Gastrocnemius medialis (tissue), 4 donors: ENCODE results near the gene FAM114A1. TPM values are rescaled to one million over a fixed set of nuclear protein-coding genes. Genes with fewer than 3 reads are reported as not detected.
"Not testable (repeated sequence)": the region's sequence is repeated elsewhere in the genome, so short reads cannot be mapped to it uniquely, and the experiment has no call there.

Source experiments
- ATAC-seq, 2 donors: fragments of 150-250 bp; one replicate each; pipeline ENCODE4 v1.9.1; 2016
- DNase-seq, 2 donors: peaks; one replicate each; pipeline ENCODE4 v3.0.0-alpha.2; 2019
- H3K27ac ChIP-seq, 4 donors: fragments of 200-600 bp; sonication (generic); 1 replicate in 1 of 4; 2 replicates in 3 of 4; pipeline ENCODE4 v1.5.1; 2016 to 2018; ENCODE audit warnings: mild to moderate bottlenecking in 2 of 4, moderate library complexity in 1 of 4
- H3K27me3 ChIP-seq, 3 donors: fragments of 200-600 bp; sonication (generic) in 2 of 3; 1 replicate in 1 of 3; 2 replicates in 2 of 3; pipeline versions ENCODE4 v1.5.1 to v1.6.0; 2016 to 2019; ENCODE audit warnings: mild to moderate bottlenecking in 1 of 3, moderate library complexity in 1 of 3
- H3K36me3 ChIP-seq, 2 donors: fragments of 200-600 bp; sonication (generic) in 1 of 2; one replicate each; pipeline ENCODE4 v1.5.1; 2017 to 2018
- H3K4me1 ChIP-seq, 2 donors: fragments of 200-600 bp; sonication (generic) in 1 of 2; one replicate each; pipeline ENCODE4 v1.5.1; 2016 to 2017; ENCODE audit warnings: mild to moderate bottlenecking in 2 of 2
- H3K4me3 ChIP-seq, 4 donors: fragments of 200-600 bp; sonication (generic) in 3 of 4; 1 replicate in 1 of 4; 2 replicates in 3 of 4; pipeline ENCODE4 v1.5.1; 2016 to 2019; ENCODE audit warnings: mild to moderate bottlenecking in 2 of 4
- H3K9me3 ChIP-seq, 3 donors: fragments of 200-600 bp; sonication (generic) in 2 of 3; 1 replicate in 1 of 3; 2 replicates in 2 of 3; pipeline ENCODE4 v1.5.1; 2016 to 2019
- CTCF ChIP-seq, 5 experiments: fragments of 450-650 bp in 3 of 5; fragments of 200-600 bp in 2 of 5; sonication (generic) in 2 of 5; IDR thresholded peaks in 4 of 5; conservative IDR thresholded peaks in 1 of 5; 1 replicate in 4 of 5; 2 replicates in 1 of 5; pipeline ENCODE4 v1.5.1; 2016 to 2019; ENCODE audit warnings: antibody characterized with exemption in 5 of 5, mild to moderate bottlenecking in 3 of 5, moderate library complexity in 3 of 5
- POLR2A ChIP-seq, 2 donors: fragments of 450-650 bp; IDR thresholded peaks; one replicate each; pipeline ENCODE4 v1.6.1; 2017; ENCODE audit warnings: antibody characterized with exemption in 2 of 2, mild to moderate bottlenecking in 2 of 2, moderate library complexity in 2 of 2
- in situ Hi-C, 4 donors: fragments of 200-750 bp; cut with MboI; loops; one replicate each; pipeline versions ENCODE4 v1.15.0 to v1.8.0; 2017; ENCODE audit warnings: low sequenced_read_pairs in 4 of 4
- intact Hi-C: fragments of 100-400 bp; cut with DNase I; formaldehyde crosslinking; loops from one replicate; pipeline ENCODE4 v1.15.1; 2023; ENCODE audit warnings: low total_unique reads
- total RNA-seq, 4 donors: library from RNA; depleted of rRNA; stranded (reverse); fragments of >200 nt; gene quantifications; one replicate each; pipeline versions ENCODE4 v1.1.0 to v1.2.3, GENCODE V29; 2016

Gene FAM114A1
- total RNA-seq, 4 donors from 2014 or later, result 23.2 to 47.5 (median 27.4) TPM

- ATAC-seq (no peak), DNase-seq (no peak)
- H3K4me1 ChIP-seq, result no peaks in the 10 kb centered on the region
- H3K27me3 ChIP-seq, result no peaks in the 10 kb centered on the region
- no peaks in the 10 kb centered on the region for H3K9me3 ChIP-seq
- no peak overlapping the region for H3K27ac ChIP-seq
- intact Hi-C loops, result no loop called here
- TF ChIP-seq POLR2A (IDR thresholded peaks at IDR 0.05) (no peak), CTCF (IDR thresholded peaks at IDR 0.05 in 4 of 5, conservative IDR thresholded peaks at IDR 0.05 in 1 of 5) (no peak)
- no peaks in the 10 kb centered on the region for H3K36me3 ChIP-seq
- no peak overlapping the region for H3K4me3 ChIP-seq
- in situ Hi-C loops, result no loop called here
These were observed 116.4 kb downstream of the FAM114A1 start for GRCh38 chr4:38983787-38984598.

GRCh38 chr4:38985410-38986100 is 117.9 kb downstream of the FAM114A1 start:
- Histone ChIP-seq H3K36me3 (no peaks in the 10 kb centered on the region), H3K27me3 (no peaks in the 10 kb centered on the region), H3K4me3 (no peak overlapping the region), H3K9me3 (no peaks in the 10 kb centered on the region), H3K4me1 (no peaks in the 10 kb centered on the region), H3K27ac (no peak overlapping the region)
- DNase-seq (no peak), ATAC-seq (no peak)
- TF ChIP-seq POLR2A (IDR thresholded peaks at IDR 0.05) (no peak), CTCF (IDR thresholded peaks at IDR 0.05 in 4 of 5, conservative IDR thresholded peaks at IDR 0.05 in 1 of 5) (no peak)
- intact Hi-C loops, result no loop called here
- in situ Hi-C loops, result no loop called here

DNA sequence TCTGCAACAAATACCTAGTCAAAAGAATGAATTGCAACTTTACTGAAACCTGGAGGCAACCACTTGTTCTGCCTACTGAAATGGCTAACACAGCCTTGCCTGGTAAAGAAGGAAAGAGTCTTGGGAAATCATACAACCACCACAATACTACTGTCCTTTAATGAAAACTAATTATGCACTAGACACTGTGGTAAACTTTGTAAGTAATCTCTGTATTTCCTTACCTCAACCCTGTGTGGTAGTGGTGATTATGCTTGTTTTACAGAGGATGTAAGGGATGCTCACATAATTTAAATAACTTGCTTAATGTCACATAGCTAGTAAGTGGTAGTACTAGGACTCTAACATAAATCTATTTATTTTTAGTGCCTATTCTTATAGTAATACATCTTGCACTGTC is 119.9 kb downstream of the FAM114A1 start:
- H3K27me3 ChIP-seq, result no peaks in the 10 kb centered on the region
- TF ChIP-seq POLR2A (IDR thresholded peaks at IDR 0.05) (no peak), CTCF (IDR thresholded peaks at IDR 0.05 in 4 of 5, conservative IDR thresholded peaks at IDR 0.05 in 1 of 5) (no peak)
- intact Hi-C loops (no loop called here), in situ Hi-C loops (no loop called here)
- no peak overlapping the region for H3K4me3 ChIP-seq
- ATAC-seq (no peak), DNase-seq (no peak)
- H3K4me1 ChIP-seq, result no peaks in the 10 kb centered on the region
- no peaks in the 10 kb centered on the region for H3K9me3 ChIP-seq
- H3K27ac ChIP-seq, result no peak overlapping the region
- no peaks in the 10 kb centered on the region for H3K36me3 ChIP-seq

GRCh38 chr4:38988353-38988752 is 120.7 kb downstream of the FAM114A1 start:
- H3K4me3 ChIP-seq, DNase-seq, ATAC-seq, H3K27ac ChIP-seq, in situ Hi-C loops, H3K4me1 ChIP-seq, H3K36me3 ChIP-seq, H3K27me3 ChIP-seq, intact Hi-C loops, H3K9me3 ChIP-seq: not testable (repeated sequence)

DNA sequence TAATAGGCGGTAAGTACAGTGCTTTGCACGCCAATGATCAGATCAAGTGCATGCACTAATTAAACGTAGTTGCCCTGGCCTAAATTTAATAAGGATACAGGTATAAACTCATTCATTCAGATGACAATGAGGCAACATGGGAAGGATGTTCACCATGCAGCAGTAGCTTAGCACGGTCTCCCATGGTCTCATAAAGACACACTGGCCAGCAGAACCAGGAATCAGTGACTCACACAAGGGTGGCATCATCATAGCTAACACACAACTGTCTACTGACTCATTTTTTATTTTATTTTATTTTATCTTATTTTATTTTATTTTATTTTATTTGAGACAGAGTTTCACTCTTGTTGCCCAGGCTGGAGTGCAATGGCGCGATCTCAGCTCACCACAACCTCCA is 121.9 kb downstream of the FAM114A1 start:
- Histone ChIP-seq H3K4me1 (no peaks in the 10 kb centered on the region), H3K36me3 (no peaks in the 10 kb centered on the region), H3K27me3 (no peaks in the 10 kb centered on the region), H3K9me3 (no peaks in the 10 kb centered on the region), H3K27ac (no peak overlapping the region), H3K4me3 (no peak overlapping the region)
- no peak for TF ChIP-seq CTCF (IDR thresholded peaks at IDR 0.05 in 4 of 5, conservative IDR thresholded peaks at IDR 0.05 in 1 of 5)
- TF ChIP-seq POLR2A (IDR thresholded peaks at IDR 0.05), result no peak
- ATAC-seq, result no peak
- intact Hi-C loops, result no loop called here
- DNase-seq, result no peak
- in situ Hi-C loops, result no loop called here
